ENCODE measurements around the gene PLBD1. TPM values are rescaled to one million over a fixed set of nuclear protein-coding genes. Genes with fewer than 3 reads are reported as not detected.

The PLBD1 gene
- total and polyA plus RNA-seq, 8 donors: 3.2 to 35.4 (median 11.3) TPM

- FAIRE-seq (no peak), DNase-seq (no peak), ATAC-seq (no peak)
- WGBS, 2 donors: 73 to 78% methylated on average over 4 of the region's 4 CpGs
- no peaks in the 10 kb centered on the region for H3K9me3 ChIP-seq
- H3K36me3 ChIP-seq: no peaks in the 10 kb centered on the region
- H3K27ac ChIP-seq: peak overlapping the region in 1 of 4 donors; percentile 43
- TF ChIP-seq, protein P1, sequence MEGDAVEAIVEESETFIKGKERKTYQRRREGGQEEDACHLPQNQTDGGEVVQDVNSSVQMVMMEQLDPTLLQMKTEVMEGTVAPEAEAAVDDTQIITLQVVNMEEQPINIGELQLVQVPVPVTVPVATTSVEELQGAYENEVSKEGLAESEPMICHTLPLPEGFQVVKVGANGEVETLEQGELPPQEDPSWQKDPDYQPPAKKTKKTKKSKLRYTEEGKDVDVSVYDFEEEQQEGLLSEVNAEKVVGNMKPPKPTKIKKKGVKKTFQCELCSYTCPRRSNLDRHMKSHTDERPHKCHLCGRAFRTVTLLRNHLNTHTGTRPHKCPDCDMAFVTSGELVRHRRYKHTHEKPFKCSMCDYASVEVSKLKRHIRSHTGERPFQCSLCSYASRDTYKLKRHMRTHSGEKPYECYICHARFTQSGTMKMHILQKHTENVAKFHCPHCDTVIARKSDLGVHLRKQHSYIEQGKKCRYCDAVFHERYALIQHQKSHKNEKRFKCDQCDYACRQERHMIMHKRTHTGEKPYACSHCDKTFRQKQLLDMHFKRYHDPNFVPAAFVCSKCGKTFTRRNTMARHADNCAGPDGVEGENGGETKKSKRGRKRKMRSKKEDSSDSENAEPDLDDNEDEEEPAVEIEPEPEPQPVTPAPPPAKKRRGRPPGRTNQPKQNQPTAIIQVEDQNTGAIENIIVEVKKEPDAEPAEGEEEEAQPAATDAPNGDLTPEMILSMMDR (IDR thresholded peaks at IDR 0.05): no peak
- H3K4me3 ChIP-seq: no peak overlapping the region
- peaks cover 21 to 45% (median 24%) of the 10 kb centered on the region in 3 donors for H3K4me1 ChIP-seq
- intact Hi-C loops (cut with DNase I): no loop called here
- no peaks in the 10 kb centered on the region for H3K27me3 ChIP-seq
Observed at GRCh38 chr12:14558473-14558959, 9.2 kb downstream of the PLBD1 start.

GRCh38 chr12:14557966-14558365 is 9.7 kb downstream of the PLBD1 start:
- peaks cover 16 to 39% (median 24%) of the 10 kb centered on the region in 3 donors for H3K4me1 ChIP-seq
- FAIRE-seq: no peak
- 79 to 85% methylated on average over 8 of the region's 8 CpGs for WGBS, 2 donors
- no peak overlapping the region for H3K27ac ChIP-seq
- DNase-seq: no peak
- no peaks in the 10 kb centered on the region for H3K9me3 ChIP-seq
- ATAC-seq: no peak
- no peaks in the 10 kb centered on the region for H3K36me3 ChIP-seq
- TF ChIP-seq, protein P1 (IDR thresholded peaks at IDR 0.05): no peak
- H3K4me3 ChIP-seq: no peak overlapping the region
- H3K27me3 ChIP-seq: no peaks in the 10 kb centered on the region
- intact Hi-C loops (cut with DNase I): no loop called here

DNA sequence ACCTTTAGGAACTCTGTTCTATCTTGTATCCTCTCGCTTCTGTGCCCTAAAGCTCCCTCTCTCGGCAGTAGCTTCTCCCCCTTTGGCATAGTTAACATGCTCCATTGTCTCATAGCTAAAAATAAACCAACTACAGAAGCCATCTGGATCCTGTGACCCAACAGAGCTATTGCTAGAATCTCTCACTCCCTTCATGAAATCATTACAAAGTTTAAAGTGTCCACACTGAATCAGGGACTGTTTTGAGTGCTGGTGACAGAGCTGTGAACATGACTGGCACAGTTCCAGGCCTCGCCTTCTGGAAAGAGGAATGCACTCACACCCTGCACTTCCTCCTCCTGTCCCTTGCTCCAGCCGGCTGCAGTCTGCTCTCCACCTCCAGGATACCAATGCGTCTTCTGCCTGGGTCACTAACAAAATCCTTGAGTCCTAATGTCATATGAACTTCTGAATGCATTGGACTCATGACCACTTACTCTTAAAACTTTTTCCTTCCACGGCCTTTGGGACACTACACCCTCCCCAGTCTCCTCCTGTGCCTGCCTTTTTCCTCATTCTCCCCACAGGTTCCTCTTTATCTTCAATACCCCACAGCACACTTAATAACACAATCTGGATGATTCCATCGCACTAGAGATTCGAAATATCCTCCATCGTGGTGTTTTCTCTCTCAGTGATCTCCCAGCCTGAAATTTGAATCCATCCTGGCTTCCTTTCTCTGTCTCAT is 13.2 kb downstream of the PLBD1 start:
- intact Hi-C loops (cut with DNase I): no loop called here
- peak; percentile 66 for FAIRE-seq
- TF ChIP-seq, protein P1 (IDR thresholded peaks at IDR 0.05): no peak

DNA sequence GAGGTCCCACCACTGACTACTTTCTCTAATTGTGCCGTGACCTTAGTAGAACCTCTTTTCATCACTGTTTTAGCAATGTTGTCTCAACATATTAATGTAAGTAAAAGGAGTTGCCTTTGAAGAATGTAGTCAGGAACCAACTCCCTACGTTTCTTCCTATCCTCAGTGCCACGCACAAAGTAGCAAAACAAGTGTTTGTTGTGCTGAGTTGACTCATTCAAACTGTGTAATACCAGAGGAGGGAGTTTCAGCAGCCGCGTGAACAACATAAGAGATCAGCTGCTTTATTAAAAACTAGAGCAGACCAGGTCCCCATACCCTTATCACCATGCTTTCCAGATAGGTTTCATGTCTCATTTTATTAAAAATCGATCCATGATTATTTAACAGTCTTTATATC is 19.1 kb downstream of the PLBD1 start:
- intact Hi-C loops (cut with DNase I): no loop called here
- no peaks in the 10 kb centered on the region for H3K36me3 ChIP-seq
- H3K27ac ChIP-seq: no peak overlapping the region
- no peaks in the 10 kb centered on the region for H3K4me1 ChIP-seq
- FAIRE-seq (no peak), DNase-seq (no peak), ATAC-seq (no peak)
- no peaks in the 10 kb centered on the region for H3K27me3 ChIP-seq
- H3K4me3 ChIP-seq: no peak overlapping the region
- H3K9me3 ChIP-seq: no peaks in the 10 kb centered on the region
- TF ChIP-seq, protein P1 (IDR thresholded peaks at IDR 0.05): no peak
- WGBS, 2 donors: 92 to 95% methylated on average over 6 of the region's 6 CpGs

More for the DNA sequence above, 13.2 kb downstream of the PLBD1 start:
- DNase-seq: peak; percentile 71 to 91 (median 86)
- no peaks in the 10 kb centered on the region for H3K27me3 ChIP-seq
- no peaks in the 10 kb centered on the region for H3K36me3 ChIP-seq
- 16 to 17% methylated on average over 9 of the region's 9 CpGs for WGBS, 2 donors
- H3K27ac ChIP-seq: peak overlapping the region; percentile 27 to 62 (median 50)
- H3K4me3 ChIP-seq: peak overlapping the region in 1 of 4 donors; percentile 3
- no peaks in the 10 kb centered on the region for H3K9me3 ChIP-seq
- ATAC-seq: peak; percentile 90 to 96 (median 94)
- H3K4me1 ChIP-seq: peaks cover 4 to 15% (median 5%) of the 10 kb centered on the region in 3 donors

GRCh38 chr12:14547571-14547970 is 20.1 kb downstream of the PLBD1 start:
- Histone ChIP-seq H3K27ac (no peak overlapping the region), H3K36me3 (no peaks in the 10 kb centered on the region), H3K4me3 (no peak overlapping the region), H3K9me3 (no peaks in the 10 kb centered on the region), H3K27me3 (no peaks in the 10 kb centered on the region), H3K4me1 (no peaks in the 10 kb centered on the region)
- no peak for ATAC-seq
- DNase-seq: no peak
- TF ChIP-seq, protein P1 (IDR thresholded peaks at IDR 0.05): no peak
- no peak for FAIRE-seq
- intact Hi-C loops (cut with DNase I): no loop called here
- WGBS, 2 donors: 97 to 98% methylated on average over 4 of the region's 4 CpGs

Measured in pancreas (tissue), 10 donors.